ENCODE data around the gene PNKP. TPM values are rescaled to one million over a fixed set of nuclear protein-coding genes. Genes with fewer than 3 reads are reported as not detected.
"Not testable (repeated sequence)": the region's sequence is repeated elsewhere in the genome, so short reads cannot be mapped to it uniquely, and the experiment has no call there.

PNKP gene
- total RNA-seq, 1 donor from 2014 or later: 25.2 TPM

GRCh38 chr19:49845414-49845813, 22.0 kb downstream of the PNKP start:
- no peak for DNase-seq

GRCh38 chr19:49844138-49845095, 23.0 kb downstream of the PNKP start:
- no peak for DNase-seq

GRCh38 chr19:49843265-49843664, 24.1 kb downstream of the PNKP start:
- no peak for DNase-seq

DNA sequence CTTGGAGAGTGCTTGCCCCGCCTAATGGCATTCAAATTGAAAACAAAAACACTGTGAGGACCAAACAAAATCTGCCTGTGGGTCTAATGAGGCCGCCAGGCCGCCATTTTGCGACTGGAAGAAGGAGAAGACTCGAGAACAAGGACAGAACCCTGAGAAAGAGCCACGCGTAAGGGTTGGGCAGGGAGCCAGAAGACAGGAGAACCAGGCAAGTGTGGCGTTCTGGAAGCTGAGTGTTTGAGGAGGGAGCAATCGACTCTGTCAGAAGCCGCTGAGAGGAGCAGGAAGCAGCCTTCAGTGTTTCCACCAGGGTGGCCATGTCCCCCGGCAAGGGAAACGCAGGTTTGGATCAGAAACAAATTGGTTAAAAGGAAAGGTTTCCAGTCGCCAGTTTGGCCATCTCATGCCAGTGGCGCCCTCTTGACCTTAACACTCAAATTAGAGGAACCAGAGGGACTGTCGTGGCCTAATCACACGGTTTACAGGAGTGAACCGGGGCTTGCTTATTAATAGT, 26.6 kb downstream of the PNKP start:
- DNase-seq: no peak

DNA sequence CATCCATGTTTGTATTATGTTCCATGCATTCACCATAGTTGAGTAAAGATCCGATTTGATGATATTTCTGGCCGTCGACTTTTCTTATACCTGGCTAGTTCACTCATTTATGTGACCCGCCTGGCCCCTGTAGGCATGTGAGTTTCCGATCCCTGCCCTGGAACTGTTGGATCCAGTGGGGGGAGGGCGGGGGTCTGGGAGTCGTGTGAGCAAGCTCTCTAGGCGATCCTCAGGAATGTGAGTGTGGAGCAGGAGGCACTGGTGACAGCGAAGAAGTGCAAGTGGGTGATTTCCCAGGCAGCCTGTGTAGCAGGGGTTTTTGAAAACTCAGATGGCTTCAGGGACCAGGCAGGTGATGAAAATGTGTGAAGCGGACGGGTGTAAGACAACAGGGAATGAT, 27.1 kb downstream of the PNKP start:
- no peak for DNase-seq

DNA sequence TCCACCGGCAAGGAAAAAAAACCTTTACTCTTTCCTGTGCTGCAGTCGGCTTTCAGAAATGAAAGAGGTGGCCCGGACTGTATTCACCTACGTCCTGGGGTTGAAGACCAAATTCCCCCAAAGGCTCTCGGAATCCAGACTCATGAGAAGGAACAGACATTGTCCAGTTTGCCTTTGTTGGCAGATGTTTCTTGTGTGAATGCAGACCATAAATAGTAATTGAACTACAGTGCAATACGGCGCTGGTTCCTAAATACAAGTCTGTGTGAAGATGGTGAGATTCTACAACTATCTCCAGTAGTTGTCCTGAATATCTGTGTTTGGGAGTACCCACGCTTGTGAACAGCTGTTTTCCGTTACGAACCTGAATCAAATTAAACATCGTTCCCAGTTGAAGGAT, 27.7 kb downstream of the PNKP start:
- no peak for DNase-seq

DNA sequence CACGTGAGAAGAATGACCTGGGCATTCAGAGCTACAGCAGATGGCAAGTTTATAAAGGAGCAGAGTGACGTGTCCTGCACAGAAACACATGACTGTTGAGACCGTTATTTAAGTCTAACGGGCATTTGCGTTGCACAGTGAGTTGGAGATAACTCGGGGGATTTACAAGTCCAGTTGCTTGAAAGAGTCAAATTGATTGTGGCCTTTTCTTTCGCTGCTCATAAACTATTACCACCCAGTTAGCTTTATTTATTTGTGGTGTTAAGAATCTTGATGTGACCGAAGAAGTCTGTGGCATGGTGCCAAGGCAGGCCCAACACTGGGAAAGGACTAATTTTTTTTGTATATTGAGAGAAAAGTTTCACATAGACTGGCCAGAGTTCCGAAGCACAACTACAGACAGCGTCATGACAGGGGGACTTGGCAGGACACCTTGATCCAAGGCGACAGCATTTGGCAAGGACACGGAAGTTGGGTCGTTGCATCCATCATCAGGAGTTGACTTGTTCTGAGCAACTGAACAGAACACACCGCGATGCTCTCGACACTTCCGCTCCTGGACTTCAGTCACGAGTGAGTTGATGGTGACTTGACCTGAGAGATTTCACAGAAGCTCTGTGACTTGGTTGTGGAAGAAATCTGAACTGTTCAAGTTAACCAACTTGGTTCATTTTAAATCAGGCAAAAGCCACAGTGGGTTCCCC, 28.3 kb downstream of the PNKP start:
- DNase-seq: no peak

GRCh38 chr19:49837425-49837824, 30.0 kb downstream of the PNKP start:
- no peak for DNase-seq

DNA sequence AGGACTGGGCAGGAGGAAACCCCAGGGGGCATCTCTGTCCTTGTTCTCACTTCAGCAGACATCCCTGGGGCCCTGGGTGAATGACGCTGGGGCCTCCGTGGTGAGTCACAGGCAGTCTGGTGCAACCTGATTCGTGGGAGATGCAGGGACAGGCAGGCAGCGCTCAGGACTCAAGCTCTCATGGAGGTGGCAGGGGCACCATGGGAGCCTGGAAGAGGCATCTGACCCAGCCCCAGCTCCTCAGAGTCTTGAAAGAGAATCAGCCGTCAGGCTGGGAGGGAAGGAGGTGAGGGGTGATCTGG, 30.4 kb downstream of the PNKP start:
- DNase-seq: no peak

GRCh38 chr19:49836176-49837008, 31.0 kb downstream of the PNKP start:
- no peak for DNase-seq

DNA sequence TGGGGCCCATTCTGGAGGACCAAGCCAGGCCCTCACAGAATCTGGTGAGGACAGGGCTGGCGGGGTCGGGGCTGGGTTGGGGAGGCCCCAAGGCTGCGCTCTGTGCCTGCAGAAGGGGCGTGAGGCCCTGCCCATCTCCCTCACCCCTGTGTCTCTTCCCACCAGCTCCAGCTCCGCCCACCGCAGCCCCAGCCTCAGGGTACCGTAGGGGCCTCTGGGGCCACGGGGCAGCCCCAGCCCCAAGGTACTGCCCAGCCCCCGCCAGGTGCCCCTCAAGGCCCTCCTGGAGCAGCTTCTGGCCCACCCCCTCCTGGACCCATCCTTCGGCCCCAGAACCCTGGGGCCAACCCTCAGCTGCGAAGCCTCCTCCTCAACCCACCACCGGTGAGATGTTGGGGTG, 31.8 kb downstream of the PNKP start:
- DNase-seq: no peak

DNA sequence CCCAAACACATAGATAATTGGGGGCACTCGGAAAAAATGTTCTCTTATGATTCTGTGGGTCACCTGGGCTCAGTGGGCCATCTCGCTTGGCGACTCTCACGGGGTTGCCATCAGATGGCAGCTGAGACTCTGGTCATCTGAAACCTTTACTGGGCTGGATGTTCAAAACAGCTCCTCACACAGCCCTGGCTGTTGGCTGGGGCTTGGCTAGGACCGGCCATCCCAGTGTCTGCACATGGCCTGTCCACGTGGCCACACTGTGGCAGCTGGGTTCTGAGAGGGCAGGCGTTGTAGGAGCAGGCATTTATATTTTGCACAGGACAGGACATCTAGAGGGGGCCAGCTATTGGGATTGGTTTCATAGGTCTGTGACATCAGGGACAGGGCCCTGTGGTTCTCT, 33.8 kb downstream of the PNKP start:
- no peak for DNase-seq

- DNase-seq: peak; percentile 15
These were observed 34.8 kb downstream of the PNKP start for GRCh38 chr19:49832556-49832955.

- no peak for DNase-seq
These were observed 35.8 kb downstream of the PNKP start for GRCh38 chr19:49831592-49831991.

DNA sequence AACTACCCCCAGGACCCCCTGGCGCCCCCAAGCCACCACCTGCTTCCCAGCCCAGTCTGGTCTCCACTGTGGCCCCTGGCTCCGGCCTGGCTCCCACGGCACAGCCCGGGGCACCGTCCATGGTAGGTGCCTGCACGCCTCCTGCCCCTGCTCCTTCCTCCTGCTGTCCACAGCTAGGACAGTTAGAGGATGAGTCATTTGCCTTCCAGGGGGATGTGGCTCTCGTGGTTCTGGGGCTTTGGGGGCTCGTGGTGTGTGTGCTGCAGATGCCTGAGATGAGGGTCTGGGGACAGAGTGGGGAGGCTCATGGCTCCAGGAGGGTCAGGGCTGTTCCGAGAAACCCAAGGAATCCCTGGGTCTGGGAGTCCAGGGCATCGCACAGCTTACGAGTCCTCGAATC, 36.6 kb downstream of the PNKP start:
- DNase-seq: no peak

DNA sequence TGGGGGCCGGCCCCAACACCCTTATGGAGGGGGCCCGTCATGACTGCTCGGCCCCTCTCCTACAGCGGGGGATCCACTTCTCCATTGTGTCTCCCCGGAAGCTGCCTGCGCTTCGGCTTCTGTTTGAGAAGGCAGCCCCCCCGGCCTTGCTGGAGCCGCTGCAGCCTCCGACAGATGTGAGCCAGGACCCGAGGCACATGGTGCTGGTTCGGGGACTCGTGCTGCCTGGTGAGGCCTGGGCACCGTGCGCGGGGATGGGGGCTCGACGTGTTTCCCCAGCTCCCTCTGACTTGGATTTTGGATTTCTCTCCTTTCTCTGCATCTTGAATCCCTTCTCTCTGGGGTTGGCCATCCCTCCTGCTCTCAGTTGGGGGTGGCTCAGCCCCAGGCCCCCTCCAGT, 37.7 kb downstream of the PNKP start:
- DNase-seq: no peak

DNA sequence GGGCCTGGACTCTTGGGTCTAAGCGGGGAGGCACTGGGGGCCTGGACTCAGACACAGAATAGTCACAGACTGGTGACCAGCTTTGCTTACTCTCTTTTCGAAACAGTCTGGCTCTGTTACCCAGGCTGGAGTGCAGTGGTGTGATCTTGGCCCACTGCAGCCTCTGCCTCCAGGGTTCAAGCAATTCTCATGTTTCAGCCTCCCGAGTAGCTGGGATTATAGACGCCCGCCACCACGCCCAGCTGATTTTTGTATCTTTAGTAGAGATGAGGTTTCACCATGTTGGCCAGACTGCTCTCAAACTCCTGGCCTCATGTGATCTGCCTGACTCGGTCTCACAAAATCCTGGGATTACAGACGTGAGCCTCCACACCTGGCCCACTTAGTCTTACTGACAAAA, 38.2 kb downstream of the PNKP start:
- DNase-seq: no peak

GRCh38 chr19:49827034-49827433, 40.3 kb downstream of the PNKP start:
- no peak for DNase-seq

GRCh38 chr19:49824662-49825061, 42.7 kb downstream of the PNKP start:
- DNase-seq: no peak

GRCh38 chr19:49823472-49823871, 43.9 kb downstream of the PNKP start:
- DNase-seq: no peak

GRCh38 chr19:49820125-49820524, 47.3 kb downstream of the PNKP start:
- DNase-seq: no peak

DNA sequence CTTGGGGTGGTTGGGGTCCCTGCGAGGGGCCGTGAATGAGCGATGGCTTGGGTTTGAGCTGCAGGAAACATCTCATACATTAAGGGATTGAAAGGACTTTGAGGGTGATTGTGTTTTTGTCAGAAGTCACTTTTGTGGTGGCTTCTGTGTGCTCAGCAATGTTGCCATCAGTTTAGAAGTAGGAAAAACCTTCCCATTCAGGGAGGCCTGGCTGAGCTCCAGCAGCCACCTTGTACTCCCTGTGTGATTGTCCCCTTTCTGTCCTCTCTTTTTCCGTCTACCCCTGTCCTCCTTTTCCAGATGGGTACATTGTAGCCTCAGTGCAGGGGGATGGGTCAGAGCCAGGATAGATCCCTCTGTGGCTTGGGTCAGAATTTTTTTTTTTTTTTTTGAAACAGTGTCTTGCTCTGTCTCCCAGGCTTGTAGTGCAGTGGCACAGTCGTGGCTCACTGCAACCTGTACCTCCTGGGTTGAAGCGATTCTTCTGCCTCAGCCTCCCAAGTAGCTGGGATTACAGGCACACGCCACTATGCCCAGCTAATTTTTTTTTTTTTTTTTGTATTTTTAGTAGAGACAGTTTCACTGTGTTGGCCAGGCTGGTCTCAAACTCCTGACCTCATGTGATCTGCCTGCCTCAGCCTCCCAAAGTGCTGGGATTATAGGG, 47.8 kb downstream of the PNKP start:
- DNase-seq: not testable (repeated sequence)

Data from skin of body (tissue), 2 donors.